Measurements from ENCODE around the gene CAMTA1.

CAMTA1 gene

DNA sequence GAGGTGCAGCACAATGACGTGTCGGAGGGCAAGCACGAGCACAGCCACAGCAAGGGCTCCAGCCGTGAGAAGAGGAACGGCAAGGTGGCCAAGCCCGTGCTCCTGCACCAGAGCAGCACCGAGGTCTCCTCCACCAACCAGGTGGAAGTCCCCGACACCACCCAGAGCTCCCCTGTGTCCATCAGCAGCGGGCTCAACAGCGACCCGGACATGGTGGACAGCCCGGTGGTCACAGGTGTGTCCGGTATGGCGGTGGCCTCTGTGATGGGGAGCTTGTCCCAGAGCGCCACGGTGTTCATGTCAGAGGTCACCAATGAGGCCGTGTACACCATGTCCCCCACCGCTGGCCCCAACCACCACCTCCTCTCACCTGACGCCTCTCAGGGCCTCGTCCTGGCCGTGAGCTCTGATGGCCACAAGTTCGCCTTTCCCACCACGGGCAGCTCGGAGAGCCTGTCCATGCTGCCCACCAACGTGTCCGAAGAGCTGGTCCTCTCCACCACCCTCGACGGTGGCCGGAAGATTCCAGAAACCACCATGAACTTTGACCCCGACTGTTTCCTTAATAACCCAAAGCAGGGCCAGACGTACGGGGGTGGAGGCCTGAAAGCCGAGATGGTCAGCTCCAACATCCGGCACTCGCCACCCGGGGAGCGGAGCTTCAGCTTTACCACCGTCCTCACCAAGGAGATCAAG, 878.3 kb downstream of the CAMTA1 start:
- TF ChIP-seq, protein P1, sequence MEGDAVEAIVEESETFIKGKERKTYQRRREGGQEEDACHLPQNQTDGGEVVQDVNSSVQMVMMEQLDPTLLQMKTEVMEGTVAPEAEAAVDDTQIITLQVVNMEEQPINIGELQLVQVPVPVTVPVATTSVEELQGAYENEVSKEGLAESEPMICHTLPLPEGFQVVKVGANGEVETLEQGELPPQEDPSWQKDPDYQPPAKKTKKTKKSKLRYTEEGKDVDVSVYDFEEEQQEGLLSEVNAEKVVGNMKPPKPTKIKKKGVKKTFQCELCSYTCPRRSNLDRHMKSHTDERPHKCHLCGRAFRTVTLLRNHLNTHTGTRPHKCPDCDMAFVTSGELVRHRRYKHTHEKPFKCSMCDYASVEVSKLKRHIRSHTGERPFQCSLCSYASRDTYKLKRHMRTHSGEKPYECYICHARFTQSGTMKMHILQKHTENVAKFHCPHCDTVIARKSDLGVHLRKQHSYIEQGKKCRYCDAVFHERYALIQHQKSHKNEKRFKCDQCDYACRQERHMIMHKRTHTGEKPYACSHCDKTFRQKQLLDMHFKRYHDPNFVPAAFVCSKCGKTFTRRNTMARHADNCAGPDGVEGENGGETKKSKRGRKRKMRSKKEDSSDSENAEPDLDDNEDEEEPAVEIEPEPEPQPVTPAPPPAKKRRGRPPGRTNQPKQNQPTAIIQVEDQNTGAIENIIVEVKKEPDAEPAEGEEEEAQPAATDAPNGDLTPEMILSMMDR (IDR thresholded peaks at IDR 0.05; ENCODE audit: insufficient read depth, low read depth, low read length, missing control alignments), result no peak
- no peak for DNase-seq (ENCODE audit: low read depth)
- no peak overlapping the region for H3K4me3 ChIP-seq (ENCODE audit: low read length)

DNA sequence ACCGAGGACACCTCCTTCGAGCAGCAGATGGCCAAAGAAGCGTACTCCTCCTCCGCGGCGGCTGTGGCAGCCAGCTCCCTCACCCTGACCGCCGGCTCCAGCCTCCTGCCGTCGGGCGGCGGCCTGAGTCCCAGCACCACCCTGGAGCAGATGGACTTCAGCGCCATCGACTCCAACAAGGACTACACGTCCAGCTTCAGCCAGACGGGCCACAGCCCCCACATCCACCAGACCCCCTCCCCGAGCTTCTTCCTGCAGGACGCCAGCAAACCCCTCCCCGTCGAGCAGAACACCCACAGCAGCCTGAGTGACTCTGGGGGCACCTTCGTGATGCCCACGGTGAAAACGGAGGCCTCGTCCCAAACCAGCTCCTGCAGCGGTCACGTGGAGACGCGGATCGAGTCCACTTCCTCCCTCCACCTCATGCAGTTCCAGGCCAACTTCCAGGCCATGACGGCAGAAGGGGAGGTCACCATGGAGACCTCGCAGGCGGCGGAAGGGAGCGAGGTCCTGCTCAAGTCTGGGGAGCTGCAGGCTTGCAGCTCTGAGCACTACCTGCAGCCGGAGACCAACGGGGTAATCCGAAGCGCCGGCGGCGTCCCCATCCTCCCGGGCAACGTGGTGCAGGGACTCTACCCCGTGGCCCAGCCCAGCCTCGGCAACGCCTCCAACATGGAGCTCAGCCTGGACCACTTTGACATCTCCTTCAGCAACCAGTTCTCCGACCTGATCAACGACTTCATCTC, 879.1 kb downstream of the CAMTA1 start:
- TF ChIP-seq, protein P1 (IDR thresholded peaks at IDR 0.05; ENCODE audit: insufficient read depth, low read depth, low read length, missing control alignments), result no peak

DNA sequence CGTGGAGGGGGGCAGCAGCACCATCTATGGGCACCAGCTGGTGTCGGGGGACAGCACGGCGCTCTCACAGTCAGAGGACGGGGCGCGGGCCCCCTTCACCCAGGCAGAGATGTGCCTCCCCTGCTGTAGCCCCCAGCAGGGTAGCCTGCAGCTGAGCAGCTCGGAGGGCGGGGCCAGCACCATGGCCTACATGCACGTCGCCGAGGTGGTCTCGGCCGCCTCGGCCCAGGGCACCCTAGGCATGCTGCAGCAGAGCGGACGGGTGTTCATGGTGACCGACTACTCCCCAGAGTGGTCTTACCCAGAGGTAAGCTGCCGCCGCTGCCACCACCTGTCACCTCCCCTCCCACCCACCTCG, 879.6 kb downstream of the CAMTA1 start:
- TF ChIP-seq, protein P1 (IDR thresholded peaks at IDR 0.05; ENCODE audit: insufficient read depth, low read depth, low read length, missing control alignments), result no peak

More for the DNA sequence above, 879.1 kb downstream of the CAMTA1 start:
- no peak for DNase-seq (ENCODE audit: low read depth)
- H3K4me3 ChIP-seq (ENCODE audit: low read length), result no peak overlapping the region

DNA sequence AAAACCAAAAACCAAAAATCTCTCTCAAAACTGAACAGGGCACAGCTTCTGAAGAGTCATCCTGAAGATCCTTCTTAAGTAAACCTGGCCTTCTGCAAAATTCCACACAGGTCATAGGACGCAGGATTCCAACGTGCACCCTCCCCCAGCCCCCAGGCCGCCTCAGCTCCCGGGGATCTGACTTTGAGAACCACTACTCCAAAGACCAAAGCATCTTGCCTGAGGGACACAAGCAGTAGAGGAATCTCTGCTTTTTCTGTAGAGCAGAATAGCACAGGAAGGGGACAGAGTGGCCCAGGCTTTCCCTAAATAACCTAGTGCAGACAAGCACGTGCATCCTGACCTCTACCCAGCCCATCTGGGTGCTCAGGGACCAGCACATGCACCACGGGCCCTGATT, 881.0 kb downstream of the CAMTA1 start:
- no peak overlapping the region for H3K4me3 ChIP-seq (ENCODE audit: low read length)
- TF ChIP-seq, protein P1 (IDR thresholded peaks at IDR 0.05; ENCODE audit: insufficient read depth, low read depth, low read length, missing control alignments), result no peak
- no peak for DNase-seq (ENCODE audit: low read depth)

More for the DNA sequence above, 879.6 kb downstream of the CAMTA1 start:
- H3K4me3 ChIP-seq (ENCODE audit: low read length), result no peak overlapping the region
- no peak for DNase-seq (ENCODE audit: low read depth)

DNA sequence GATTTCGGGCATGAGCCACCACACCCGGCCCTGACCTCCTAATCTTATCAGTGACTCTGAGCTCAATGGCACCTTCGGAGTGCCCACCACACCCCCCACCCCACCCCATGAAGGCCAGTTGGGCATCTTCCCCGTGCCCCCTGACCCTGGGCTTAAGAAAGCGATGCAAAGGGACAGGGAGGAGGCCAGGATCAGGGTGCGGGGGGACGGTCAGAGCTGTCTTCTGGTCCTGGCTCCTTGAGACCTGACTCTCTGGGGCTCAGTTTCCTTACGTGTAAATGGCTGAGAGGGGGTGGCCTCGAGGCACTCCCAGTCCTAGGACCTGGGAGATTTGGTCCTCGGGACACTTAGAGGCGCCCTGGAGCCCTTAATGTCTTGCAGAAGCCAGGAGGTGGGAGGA, 881.9 kb downstream of the CAMTA1 start:
- DNase-seq (ENCODE audit: low read depth), result no peak
- H3K4me3 ChIP-seq (ENCODE audit: low read length), result no peak overlapping the region
- TF ChIP-seq, protein P1 (IDR thresholded peaks at IDR 0.05; ENCODE audit: insufficient read depth, low read depth, low read length, missing control alignments), result no peak

DNA sequence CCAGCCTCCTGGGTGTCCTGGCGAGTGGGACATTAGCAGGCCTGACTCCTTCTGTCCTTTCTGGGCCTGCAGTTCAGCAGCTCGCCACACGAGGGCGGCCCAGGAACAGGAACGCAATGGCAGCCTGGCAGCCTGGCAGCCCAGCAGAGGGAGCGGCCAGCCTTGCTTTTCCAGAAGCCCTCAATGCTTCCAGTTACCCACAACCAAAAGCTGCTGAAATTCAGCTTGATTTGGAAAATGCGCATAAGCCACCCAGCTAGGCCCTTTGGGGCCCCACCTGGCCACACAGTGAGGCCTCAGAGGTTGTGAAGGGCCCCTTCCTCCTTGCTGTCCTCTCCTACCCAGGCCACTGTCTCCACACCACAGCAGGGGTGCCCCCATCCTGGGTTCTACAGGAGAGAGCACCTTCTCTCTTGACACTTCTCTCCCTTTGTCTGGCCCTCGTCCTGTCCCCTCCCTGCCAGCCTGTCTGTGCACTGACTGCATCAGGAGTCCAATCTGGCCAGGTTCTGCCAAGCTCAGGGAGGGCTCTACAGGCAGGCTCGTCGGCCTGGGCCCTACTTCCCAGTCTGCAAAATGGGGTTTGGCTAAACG, 882.5 kb downstream of the CAMTA1 start:
- TF ChIP-seq, protein P1 (IDR thresholded peaks at IDR 0.05; ENCODE audit: insufficient read depth, low read depth, low read length, missing control alignments), result peak; percentile 99
- no peak overlapping the region for H3K4me3 ChIP-seq (ENCODE audit: low read length)
- DNase-seq (ENCODE audit: low read depth), result peak; percentile 82

Measured in epithelial cell of esophagus (primary cell).